Stimulated activated CD4-positive, alpha-beta T cell treated with anti-CD3 and anti-CD28 coated beads, Interleukin-15, amount 100 ng/mL, for 48 hours (primary cell): ENCODE results near the gene ACVR1C.
"Not testable (repeated sequence)": the region's sequence is repeated elsewhere in the genome, so short reads cannot be mapped to it uniquely, and the experiment has no call there.

Experiments used
- DNase-seq, 2 donors: peaks; one replicate each; pipeline ENCODE4 v3.0.0-alpha.2; 2020; ENCODE audit warnings: low read depth in 2 of 2

ACVR1C gene

GRCh38 chr2:157574165-157574564 is 54.5 kb downstream of the ACVR1C start:
- DNase-seq: no peak

GRCh38 chr2:157572725-157573124 is 55.9 kb downstream of the ACVR1C start:
- DNase-seq: no peak

DNA sequence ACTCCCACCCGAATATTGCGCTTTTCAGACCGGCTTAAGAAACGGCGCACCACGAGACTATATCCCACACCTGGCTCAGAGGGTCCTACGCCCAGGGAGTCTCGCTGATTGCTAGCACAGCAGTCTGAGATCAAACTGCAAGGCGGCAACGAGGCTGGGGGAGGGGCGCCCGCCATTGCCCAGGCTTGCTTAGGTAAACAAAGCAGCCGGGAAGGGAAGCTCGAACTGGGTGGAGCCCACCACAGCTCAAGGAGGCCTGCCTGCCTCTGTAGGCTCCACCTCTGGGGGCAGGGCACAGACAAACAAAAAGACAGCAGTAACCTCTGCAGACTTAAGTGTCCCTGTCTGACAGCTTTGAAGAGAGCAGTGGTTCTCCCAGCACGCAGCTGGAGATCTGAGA is 62.0 kb downstream of the ACVR1C start:
- DNase-seq: not testable (repeated sequence)

- DNase-seq: not testable (repeated sequence)
Measured at GRCh38 chr2:157566113-157566512, 62.6 kb downstream of the ACVR1C start.

- DNase-seq: no peak
Measured at GRCh38 chr2:157565550-157565949, 63.1 kb downstream of the ACVR1C start.

- DNase-seq: no peak
Measured at GRCh38 chr2:157559890-157560289, 68.8 kb downstream of the ACVR1C start.

GRCh38 chr2:157559461-157559860 is 69.2 kb downstream of the ACVR1C start:
- no peak for DNase-seq

- no peak for DNase-seq
Measured at GRCh38 chr2:157559061-157559460, 69.6 kb downstream of the ACVR1C start.

DNA sequence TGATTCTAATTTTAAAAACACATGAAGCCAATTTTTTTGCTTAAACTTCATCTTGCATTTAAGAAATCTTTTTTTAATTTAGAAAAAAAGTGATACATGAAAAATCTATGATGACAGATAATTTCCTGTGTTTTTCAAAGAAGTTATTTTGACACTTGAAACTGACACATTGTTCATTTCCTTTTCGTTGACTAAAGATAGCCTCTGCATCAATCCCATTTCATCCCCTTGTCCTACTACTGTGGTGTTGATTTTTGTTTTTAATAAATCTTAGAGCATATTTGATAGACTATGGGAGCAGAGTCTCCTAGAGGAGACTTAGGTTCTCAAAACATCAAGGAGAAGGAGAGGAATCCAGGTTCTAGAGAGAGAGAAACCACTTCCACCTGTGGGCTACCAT is 70.9 kb downstream of the ACVR1C start:
- DNase-seq: no peak

DNA sequence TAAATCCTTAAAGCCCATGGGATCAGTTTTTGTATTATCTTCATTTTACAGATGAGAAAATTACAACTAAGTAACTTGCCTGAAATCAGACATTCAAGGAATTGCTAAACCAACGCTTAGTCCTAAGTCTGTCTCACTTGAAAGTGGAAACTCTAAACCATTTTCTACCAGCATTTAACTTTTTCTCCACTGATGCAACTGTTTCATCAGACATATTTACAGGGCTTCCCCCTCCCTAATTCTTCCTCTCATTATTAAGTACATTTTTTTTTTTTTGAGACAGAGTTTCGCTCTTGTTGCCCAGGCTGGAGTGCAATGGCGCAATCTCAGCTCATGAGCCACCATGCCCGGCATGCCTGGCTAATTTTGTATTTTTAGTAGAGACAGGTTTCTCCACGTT is 88.6 kb downstream of the ACVR1C start:
- no peak for DNase-seq

- no peak for DNase-seq
Measured at GRCh38 chr2:157538064-157538463, 90.6 kb downstream of the ACVR1C start.

DNA sequence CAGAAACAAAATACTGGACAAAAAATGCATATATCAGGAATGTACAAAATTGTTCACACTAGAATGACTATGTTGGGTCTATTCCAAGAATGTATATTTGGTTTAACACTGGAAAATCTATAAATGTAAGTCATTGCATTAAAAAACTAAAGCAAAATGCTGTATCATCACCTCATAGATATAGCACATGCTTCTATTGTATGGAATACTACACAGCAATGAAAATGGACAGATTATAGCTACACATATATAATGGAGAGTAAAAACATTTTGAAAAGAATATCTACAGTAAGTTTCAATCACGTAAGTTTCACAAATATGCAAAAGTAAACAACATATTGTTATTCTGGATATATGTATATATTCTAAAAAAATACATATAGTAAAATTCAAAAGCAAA is 91.8 kb downstream of the ACVR1C start:
- no peak for DNase-seq

DNA sequence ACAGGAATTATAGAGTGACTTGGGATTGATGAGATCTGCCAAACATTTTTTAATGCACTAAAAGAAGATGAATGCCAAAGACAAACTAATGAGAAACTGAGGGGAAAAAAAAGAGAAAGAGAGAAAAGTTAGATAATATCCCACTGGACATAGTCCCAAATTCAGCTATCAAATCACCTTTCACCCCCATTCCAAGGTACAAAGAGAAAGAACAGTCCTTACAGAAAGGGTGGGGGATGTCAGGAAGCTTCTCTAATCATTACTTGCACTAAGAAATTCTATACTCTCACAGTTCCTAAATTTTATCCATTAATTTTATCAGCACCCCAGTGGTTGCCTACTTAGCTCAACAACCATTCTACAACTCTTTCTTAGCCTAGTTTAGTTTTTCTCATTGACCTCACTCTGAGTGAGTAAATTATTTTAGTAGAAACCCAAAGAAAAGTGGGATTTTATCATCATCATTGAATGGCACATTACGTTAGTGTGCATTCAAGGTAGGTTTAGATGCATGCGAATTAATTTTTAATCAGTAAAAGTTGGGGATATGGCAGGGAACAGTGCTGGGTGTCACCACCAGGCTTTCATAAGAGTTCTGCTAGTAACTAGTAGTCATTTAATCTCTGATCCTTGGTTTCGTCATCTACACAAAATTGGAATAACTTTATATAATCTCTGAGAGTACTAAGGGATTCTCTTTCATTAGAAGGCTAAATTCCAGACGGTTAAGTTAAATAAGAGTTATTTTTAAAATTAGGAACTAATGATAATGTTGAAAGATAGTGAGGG is 99.5 kb downstream of the ACVR1C start:
- no peak for DNase-seq

- DNase-seq: no peak
Measured at GRCh38 chr2:157526070-157526469, 102.6 kb downstream of the ACVR1C start.

- DNase-seq: no peak
Measured at GRCh38 chr2:157523270-157524247, 105.1 kb downstream of the ACVR1C start.

- DNase-seq: not testable (repeated sequence)
Measured at GRCh38 chr2:157514966-157515365, 113.7 kb downstream of the ACVR1C start.

GRCh38 chr2:157509744-157510143 is 118.9 kb downstream of the ACVR1C start:
- no peak for DNase-seq

- no peak for DNase-seq
Measured at GRCh38 chr2:157508676-157509075, 120.0 kb downstream of the ACVR1C start.

DNA sequence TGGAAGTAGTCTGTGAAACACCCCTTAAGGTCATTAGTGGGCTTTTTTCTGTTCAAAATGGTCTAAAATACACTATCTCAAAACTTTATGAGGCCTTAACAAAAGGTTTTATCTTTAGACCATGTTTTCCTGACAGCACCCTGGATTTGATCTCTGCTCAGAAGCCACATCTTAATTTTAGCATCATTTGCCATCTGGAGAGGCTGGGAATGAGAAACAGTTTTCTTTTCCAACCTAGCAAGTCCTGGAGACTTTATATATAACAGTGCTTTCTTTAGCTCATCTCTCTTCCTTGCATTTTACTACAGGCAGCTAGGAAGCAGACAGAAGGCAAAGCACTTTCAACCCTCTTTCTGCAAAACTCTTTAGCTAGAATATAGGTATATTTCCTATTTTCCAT is 122.1 kb downstream of the ACVR1C start:
- DNase-seq: no peak

DNA sequence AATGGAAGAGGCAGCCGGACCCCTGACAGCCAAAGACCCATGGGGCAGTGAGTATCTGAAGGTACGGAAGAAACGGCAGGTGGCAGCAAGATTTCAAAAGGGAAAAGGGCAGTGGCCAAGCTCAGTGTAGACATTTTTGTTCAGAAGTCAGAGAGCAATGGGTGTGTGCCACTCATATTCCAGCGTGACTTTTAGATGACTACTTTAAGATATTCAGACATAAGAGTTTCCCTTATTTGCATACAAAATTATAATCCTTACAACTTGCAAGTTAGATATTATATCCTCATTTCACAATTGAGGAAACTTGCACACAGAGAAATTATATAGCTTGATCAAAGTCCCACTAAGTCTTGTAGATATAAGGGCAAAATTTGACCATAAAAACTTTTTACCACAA is 124.0 kb downstream of the ACVR1C start:
- no peak for DNase-seq

- DNase-seq: no peak
Measured at GRCh38 chr2:157501026-157501425, 127.6 kb downstream of the ACVR1C start.

- no peak for DNase-seq
Measured at GRCh38 chr2:157500334-157500733, 128.3 kb downstream of the ACVR1C start.

GRCh38 chr2:157498483-157498882 is 130.2 kb downstream of the ACVR1C start:
- no peak for DNase-seq
